Psoas muscle (tissue), 8 donors: ENCODE results near the gene TAS2R5. TPM values are rescaled to one million over a fixed set of nuclear protein-coding genes. Genes with fewer than 3 reads are reported as not detected.
"Not testable (repeated sequence)": the region's sequence is repeated elsewhere in the genome, so short reads cannot be mapped to it uniquely, and the experiment has no call there.

Experiments used
- ATAC-seq, 4 donors: fragments of 200-7000 bp; cut with Tn5 transposase; one replicate each; pipeline ENCODE4 v1.9.1; 2020; ENCODE audit warnings: moderate library complexity in 3 of 4, mild to moderate bottlenecking in 2 of 4
- DNase-seq, 2 donors: peaks; one replicate each; pipeline ENCODE4 v3.0.0-alpha.2; 2020
- H3K27ac ChIP-seq: fragments of 200-600 bp; one replicate; pipeline ENCODE4 v1.8.0; 2022
- H3K27me3 ChIP-seq, 3 donors: fragments of 200-600 bp in 1 of 3; one replicate each; pipeline versions ENCODE4 v1.6.1 to v1.8.0; 2013 to 2022; ENCODE audit warnings: low read length in 2 of 3, mild to moderate bottlenecking in 2 of 3, moderate library complexity in 1 of 3; ENCODE audit not compliant: insufficient read depth in 3 of 3
- H3K36me3 ChIP-seq, 2 donors: fragments of 200-600 bp in 1 of 2; one replicate each; pipeline versions ENCODE4 v1.6.1 to v1.8.0; 2013 to 2022; ENCODE audit warnings: low read depth in 1 of 2, mild to moderate bottlenecking in 1 of 2, moderate library complexity in 1 of 2; ENCODE audit not compliant: insufficient read depth in 1 of 2
- H3K4me1 ChIP-seq: fragments of 200-600 bp; one replicate; pipeline ENCODE4 v1.8.0; 2022
- H3K4me3 ChIP-seq: fragments of 200-600 bp; one replicate; pipeline ENCODE4 v1.8.0; 2022; ENCODE audit warnings: mild to moderate bottlenecking
- H3K9me3 ChIP-seq: fragments of 200-600 bp; one replicate; pipeline ENCODE4 v1.8.0; 2022
- CTCF ChIP-seq: fragments of 200-600 bp; IDR thresholded peaks from one replicate; pipeline ENCODE4 v1.8.0; 2022; ENCODE audit warnings: antibody characterized with exemption
- WGBS, 3 donors: extraction: QIAGEN DNeasy Blood & Tissue Kit; methylation state at CpG; one replicate each; pipeline versions ENCODE4 v1.1.6 to v1.1.7; 2013; 5-methylcytosine and 5-hydroxymethylcytosine counted together
- intact Hi-C, 2 donors: fragments of 100-400 bp; cut with DNase I; formaldehyde crosslinking; loops; one replicate each; pipeline versions ENCODE4 v1.11.0 to v1.14.2; 2022
- polyA plus RNA-seq, 3 donors: library from polyadenylated mRNA; stranded (reverse); fragments of 200-250 nt; gene quantifications; one replicate each; pipeline ENCODE4 v1.2.3, GENCODE V29; 2013
- total RNA-seq, 4 donors: library from RNA; stranded (reverse); fragmentation: NEBNext Ultra II Directional in 2 of 4; extraction: Animal tissue kit (Norgen Biotek cat#: 25700) in 2 of 4; gene quantifications; one replicate each; pipeline versions ENCODE4 v1.2.1 to v1.2.4, GENCODE V29; 2021 to 2023
- donor health status: healthy with polysubstance abuse.
- donor health status: DM: no; HTN: no; CAD: no; lungs with moderate emphysema.
- donor health status: Bipolar disorder and iron deficiency.
- donor health status: healthy.
- donor health status: DM: yes; HTN: yes; CAD: no.
- donor health status: DM: no; HTN: no; CAD: no.
- donor health status: DM: no; HTN: no; CAD: no.
- donor health status: DM: yes; HTN: yes; CAD: no.

Gene TAS2R5
- total and polyA plus RNA-seq, 7 donors = 0.06 to 0.66 (median 0.32) TPM; not detected in 2

- H3K4me3 ChIP-seq = no peak overlapping the region
- no peak for TF ChIP-seq CTCF
- intact Hi-C loops = no loop called here
- peaks cover 20 to 79% of the 10 kb centered on the region in 2 donors for H3K36me3 ChIP-seq
- H3K27me3 ChIP-seq = no peaks in the 10 kb centered on the region
- peaks cover 16% of the 10 kb centered on the region for H3K9me3 ChIP-seq
- DNase-seq (no peak), ATAC-seq (no peak)
- WGBS, 3 donors = 96 to 98% (median 97%) methylated on average over 13 of the region's 13 CpGs
- H3K27ac ChIP-seq = no peak overlapping the region
- no peaks in the 10 kb centered on the region for H3K4me1 ChIP-seq
Measured at GRCh38 chr7:141752634-141753033, 37.4 kb upstream of the TAS2R5 start.

GRCh38 chr7:141754939-141755338, 35.1 kb upstream of the TAS2R5 start:
- Histone ChIP-seq H3K27ac (no peak overlapping the region), H3K27me3 (no peaks in the 10 kb centered on the region), H3K36me3 (peaks cover 17 to 75% of the 10 kb centered on the region in 2 donors), H3K4me1 (no peaks in the 10 kb centered on the region), H3K9me3 (peaks cover 16% of the 10 kb centered on the region), H3K4me3 (no peak overlapping the region)
- DNase-seq = no peak
- ATAC-seq = no peak
- intact Hi-C loops = no loop called here
- 86 to 98% (median 88%) methylated on average over 6 of the region's 6 CpGs for WGBS, 3 donors
- no peak for TF ChIP-seq CTCF

GRCh38 chr7:141763797-141764196, 26.2 kb upstream of the TAS2R5 start, which contains the start of gene TAS2R3:
Gene TAS2R3, plus strand, starts transcription at chr7:141764097. Its CDS starts 62 bp downstream, at chr7:141764159.
- intact Hi-C loops = no loop called here
- H3K36me3 ChIP-seq = peaks cover 4 to 38% of the 10 kb centered on the region in 2 donors
- WGBS, 3 donors = 81 to 99% (median 99%) methylated on average over 3 of the region's 3 CpGs

GRCh38 chr7:141770083-141770583, 19.9 kb upstream of the TAS2R5 start:
- 95 to 100% (median 98%) methylated on average over 3 of the region's 3 CpGs for WGBS, 3 donors
- H3K4me3 ChIP-seq, H3K27ac ChIP-seq, ATAC-seq, intact Hi-C loops, H3K4me1 ChIP-seq, H3K9me3 ChIP-seq, DNase-seq, H3K27me3 ChIP-seq, H3K36me3 ChIP-seq: not testable (repeated sequence)

More at GRCh38 chr7:141763797-141764196, 26.2 kb upstream of the TAS2R5 start, which contains the start of gene TAS2R3:
- no peaks in the 10 kb centered on the region for H3K4me1 ChIP-seq
- no peak within 1 kb of the TSS for H3K27ac ChIP-seq
- TF ChIP-seq CTCF = no peak
- H3K4me3 ChIP-seq = no peak within 1 kb of the TSS
- DNase-seq = no peak
- H3K9me3 ChIP-seq = no peaks in the 10 kb centered on the region
- H3K27me3 ChIP-seq = no peaks in the 10 kb centered on the region
- no peak for ATAC-seq

GRCh38 chr7:141776374-141776773, 13.6 kb upstream of the TAS2R5 start, which contains the start of gene TAS2R4:
Gene TAS2R4, plus strand, starts transcription at chr7:141776674. Its CDS starts 1,815 bp downstream, at chr7:141778489.
- WGBS, 3 donors = 96 to 100% (median 96%) methylated on average over 1 of the region's 1 CpG
- Histone ChIP-seq H3K9me3 (no peaks in the 10 kb centered on the region), H3K27me3 (no peaks in the 10 kb centered on the region), H3K4me1 (no peaks in the 10 kb centered on the region), H3K27ac (no peak within 1 kb of the TSS), H3K36me3 (peaks cover 3 to 34% of the 10 kb centered on the region in 2 donors), H3K4me3 (no peak within 1 kb of the TSS)
- no peak for TF ChIP-seq CTCF
- ATAC-seq = no peak
- no peak for DNase-seq
- intact Hi-C loops = no loop called here
